H1 (cell line): ENCODE results near the gene APMAP. TPM values are rescaled to one million over a fixed set of nuclear protein-coding genes. Genes with fewer than 3 reads are reported as not detected.

Experiments
- CTCF ChIA-PET: fragments of 300-600 bp; sonication (Branson Sonifier 250); formaldehyde crosslinking; loops from one replicate; lab custom pipeline; 2021; ENCODE audit not compliant: partially characterized antibody; lab: Charles Lee
- POLR2A ChIA-PET: fragments of 300-600 bp; sonication (Branson Sonifier 250); formaldehyde crosslinking; loops from one replicate; lab custom pipeline; 2021; ENCODE audit warnings: inconsistent platforms; ENCODE audit not compliant: partially characterized antibody; lab: Charles Lee
- DNase-seq, 2 experiments: peaks; one replicate each; pipeline versions ENCODE4 v3.0.0 to v3.0.0-alpha.2; 2010 to 2022; ENCODE audit warnings: low spot score in 2 of 2, low read depth in 1 of 2, mixed read lengths in 1 of 2
- FAIRE-seq: peaks from 2 replicates; lab custom pipeline; 2011; peaks lifted over from hg19 to GRCh38; lab: Jason Lieb, UNC
- H2AFZ ChIP-seq: 2 replicates; pipeline ENCODE4 v1.8.1; 2012; ENCODE audit warnings: low read length, inconsistent platforms
- H2AK5ac ChIP-seq: 2 replicates; pipeline ENCODE4 v1.6.1; 2013; ENCODE audit warnings: low read depth, low read length
- H2BK120ac ChIP-seq: replicated peaks from 2 replicates; pipeline ENCODE3; 2013; ENCODE audit warnings: low read depth, low read length, inconsistent platforms
- H2BK12ac ChIP-seq: 2 replicates; pipeline ENCODE4 v1.6.1; 2013; ENCODE audit warnings: low read depth, low read length
- H2BK15ac ChIP-seq: 2 replicates; pipeline ENCODE4 v1.6.1; 2013; ENCODE audit warnings: low read length
- H2BK20ac ChIP-seq: 2 replicates; pipeline ENCODE4 v1.6.1; 2013; ENCODE audit warnings: low read length
- H2BK5ac ChIP-seq: 2 replicates; pipeline ENCODE4 v1.6.1; 2013; ENCODE audit warnings: low read depth, low read length
- H3K14ac ChIP-seq: 2 replicates; pipeline ENCODE4 v1.6.1; 2013; ENCODE audit warnings: inconsistent platforms; ENCODE audit not compliant: insufficient read length
- H3K18ac ChIP-seq: 2 replicates; pipeline ENCODE4 v1.6.1; 2013; ENCODE audit warnings: low read length; ENCODE audit errors: extremely low read depth
- H3K23ac ChIP-seq: 2 replicates; pipeline ENCODE4 v1.6.1; 2013; ENCODE audit warnings: inconsistent platforms; ENCODE audit not compliant: insufficient read length
- H3K23me2 ChIP-seq: 2 replicates; pipeline ENCODE4 v1.6.1; 2013; ENCODE audit warnings: low read depth, low read length
- H3K27ac ChIP-seq: 2 replicates; pipeline ENCODE4 v1.6.1; 2011; ENCODE audit warnings: low read depth, low read length, inconsistent platforms
- H3K27me3 ChIP-seq, 4 experiments: replicated peaks in 1 of 4; 1 replicate in 1 of 4; 2 replicates in 3 of 4; pipeline versions ENCODE4 v1.6.1 to v1.8.1; 2011 to 2013; ENCODE audit warnings: low read length in 3 of 4, mild to moderate bottlenecking in 3 of 4, inconsistent platforms in 2 of 4, mixed read lengths in 2 of 4, moderate library complexity in 1 of 4; ENCODE audit not compliant: control insufficient read depth in 3 of 4, insufficient read depth in 3 of 4; ENCODE audit errors: extremely low read depth in 1 of 4
- H3K36me3 ChIP-seq, 4 experiments: 2 replicates each; pipeline versions ENCODE4 v1.6.1 to v1.8.1; 2011 to 2013; ENCODE audit warnings: mild to moderate bottlenecking in 4 of 4, low read length in 3 of 4, moderate library complexity in 2 of 4, control low read depth in 1 of 4, inconsistent platforms in 1 of 4; ENCODE audit not compliant: insufficient read depth in 4 of 4, control insufficient read depth in 2 of 4
- H3K4ac ChIP-seq: replicated peaks from 2 replicates; pipeline ENCODE3; 2013; ENCODE audit warnings: low read length, low read depth, mixed read lengths, inconsistent platforms; ENCODE audit not compliant: insufficient read length
- H3K4me1 ChIP-seq, 4 experiments: replicated peaks in 1 of 4; 1 replicate in 1 of 4; 2 replicates in 3 of 4; pipeline versions ENCODE4 v1.6.1 to v1.8.1; 2011 to 2013; ENCODE audit warnings: low read length in 3 of 4, inconsistent platforms in 2 of 4, mixed read lengths in 1 of 4; ENCODE audit not compliant: insufficient read depth in 4 of 4, control insufficient read depth in 3 of 4
- H3K4me2 ChIP-seq, 2 experiments: 2 replicates each; pipeline versions ENCODE4 v1.6.1 to v1.8.1; 2011 to 2013; ENCODE audit warnings: low read depth in 2 of 2, low read length in 2 of 2, control low read depth in 1 of 2, inconsistent platforms in 1 of 2, mild to moderate bottlenecking in 1 of 2; ENCODE audit not compliant: insufficient read depth in 1 of 2
- H3K4me3 ChIP-seq, 4 experiments: fragments of 200-600, 300-600 bp in 1 of 4; sonication (generic), shearing (Covaris generic), sonication (Bioruptor Twin) in 1 of 4; 2 replicates each; pipeline versions ENCODE4 v1.5.1 to v1.8.1; 2011 to 2016; ENCODE audit warnings: low read length in 4 of 4, low read depth in 3 of 4, control low read depth in 2 of 4, inconsistent platforms in 2 of 4, mild to moderate bottlenecking in 2 of 4, mixed read lengths in 1 of 4, moderate library complexity in 1 of 4; ENCODE audit not compliant: insufficient read depth in 2 of 4; ENCODE audit errors: extremely low read depth in 1 of 4
- H3K56ac ChIP-seq: replicated peaks from 2 replicates; pipeline ENCODE3; 2013; ENCODE audit warnings: low read depth, mild to moderate bottlenecking, mixed read lengths, low read length, inconsistent platforms; ENCODE audit not compliant: insufficient read length
- H3K79me1 ChIP-seq: 2 replicates; pipeline ENCODE4 v1.6.1; 2013; ENCODE audit warnings: low read depth, low read length, control low read depth
- H3K79me2 ChIP-seq, 2 experiments: 2 replicates each; pipeline versions ENCODE4 v1.6.1 to v1.8.1; 2012 to 2013; ENCODE audit warnings: low read length in 2 of 2, mild to moderate bottlenecking in 2 of 2, inconsistent platforms in 1 of 2; ENCODE audit not compliant: insufficient read depth in 2 of 2, control insufficient read depth in 1 of 2
- H3K9ac ChIP-seq, 4 experiments: replicated peaks in 1 of 4; 1 replicate in 1 of 4; 2 replicates in 3 of 4; pipeline versions ENCODE4 v1.6.1 to v1.8.1; 2011 to 2013; ENCODE audit warnings: low read depth in 3 of 4, low read length in 3 of 4, control low read depth in 2 of 4, mild to moderate bottlenecking in 2 of 4, moderate library complexity in 2 of 4, inconsistent platforms in 1 of 4; ENCODE audit errors: extremely low read depth in 1 of 4
- H3K9me3 ChIP-seq, 2 experiments: 2 replicates each; pipeline versions ENCODE4 v1.6.1 to v1.8.1; 2012 to 2013; ENCODE audit warnings: mild to moderate bottlenecking in 2 of 2, moderate library complexity in 2 of 2, control low read depth in 1 of 2, inconsistent platforms in 1 of 2, low read depth in 1 of 2, low read length in 1 of 2, mixed read lengths in 1 of 2; ENCODE audit not compliant: insufficient read depth in 2 of 2
- H4K20me1 ChIP-seq, 2 experiments: replicated peaks in 1 of 2; 2 replicates each; pipeline versions ENCODE3 to v1.8.1; 2011 to 2013; ENCODE audit warnings: inconsistent platforms in 2 of 2, low read length in 2 of 2, mild to moderate bottlenecking in 1 of 2; ENCODE audit not compliant: insufficient read depth in 2 of 2, control insufficient read depth in 1 of 2
- H4K5ac ChIP-seq: 2 replicates; pipeline ENCODE4 v1.6.1; 2013; ENCODE audit warnings: low read length, low read depth, mixed read lengths, inconsistent platforms; ENCODE audit not compliant: insufficient read length
- H4K8ac ChIP-seq: 2 replicates; pipeline ENCODE4 v1.8.0; 2013; ENCODE audit warnings: mild to moderate bottlenecking, moderate library complexity, low read length, inconsistent platforms; ENCODE audit not compliant: insufficient read depth; ENCODE audit errors: extremely low read depth
- H4K91ac ChIP-seq: replicated peaks from 2 replicates; pipeline ENCODE3; 2013; ENCODE audit warnings: low read length, mixed read lengths, inconsistent platforms; ENCODE audit not compliant: insufficient read length
- CBX8 ChIP-seq: fragments of 300-800, 300-1000 bp; sonication (generic); IDR thresholded peaks from 2 replicates; pipeline ENCODE4 v1.7.1; 2016; ENCODE audit warnings: low read depth, low read length, borderline replicate concordance
- E2F6 ChIP-seq: IDR thresholded peaks from 2 replicates; pipeline ENCODE4 v1.6.1; 2012; ENCODE audit warnings: inconsistent platforms
- JUN ChIP-seq: IDR thresholded peaks from 2 replicates; pipeline ENCODE4 v1.6.1; 2011; ENCODE audit warnings: low read depth, mild to moderate bottlenecking, improper control_type of control experiment, low read length
- KDM4A ChIP-seq: IDR thresholded peaks from one replicate; pipeline ENCODE4 v1.7.1; 2012; ENCODE audit warnings: low read depth, mild to moderate bottlenecking, moderate library complexity, low read length, inconsistent platforms; ENCODE audit not compliant: severe bottlenecking
- POU5F1 ChIP-seq: IDR thresholded peaks from 2 replicates; pipeline ENCODE4 v1.6.1; 2011; ENCODE audit warnings: low read depth, mild to moderate bottlenecking, low read length, moderate library complexity
- SIN3A ChIP-seq, 2 experiments: IDR thresholded peaks in 1 of 2; conservative IDR thresholded peaks in 1 of 2; 2 replicates each; pipeline ENCODE4 v1.6.1; 2011 to 2012; ENCODE audit warnings: low read length in 2 of 2, improper control_type of control experiment in 1 of 2, low read depth in 1 of 2, mild to moderate bottlenecking in 1 of 2
- SP2 ChIP-seq: IDR thresholded peaks from 2 replicates; pipeline ENCODE4 v1.6.1; 2012; ENCODE audit warnings: mild to moderate bottlenecking, low read length, inconsistent platforms
- SRF ChIP-seq: IDR thresholded peaks from 2 replicates; pipeline ENCODE4 v1.6.1; 2011; ENCODE audit warnings: mild to moderate bottlenecking, low read depth, low read length, moderate library complexity
- USF2 ChIP-seq: IDR thresholded peaks from 2 replicates; pipeline ENCODE4 v1.6.1; 2011; ENCODE audit warnings: low read length, improper control_type of control experiment
- WGBS, 2 experiments: shearing (Covaris generic) in 1 of 2; methylation state at CpG; one replicate each; pipeline versions ENCODE4 v1.1.6 to v1.1.7; 2013 to 2015; ENCODE audit warnings: low lambda C conversion rate in 2 of 2, mixed read lengths in 2 of 2, inconsistent platforms in 1 of 2, low coverage in 1 of 2, missing lambda C conversion rate in 1 of 2; ENCODE audit not compliant: insufficient replicate concordance in 2 of 2, insufficient coverage in 1 of 2, insufficient read length in 1 of 2; ENCODE audit errors: extremely low coverage in 1 of 2, missing lambda C conversion rate in 1 of 2; 5-methylcytosine and 5-hydroxymethylcytosine counted together
- polyA plus RNA-seq, 7 experiments: library from polyadenylated mRNA; depleted of rRNA in 3 of 7; stranded (reverse) in 5 of 7; unstranded in 2 of 7; fragments of >200 nt in 5 of 7; fragments of 200-250 nt in 2 of 7; gene quantifications; 1 replicate in 5 of 7; 2 replicates in 1 of 7; 4 replicates in 1 of 7; pipeline versions ENCODE4 v1.2.1 to v1.2.3, GENCODE V29; 2011 to 2013; ENCODE audit warnings: missing spikeins in 2 of 7, mixed read lengths in 2 of 7
- total RNA-seq: library from RNA; stranded (reverse); fragmentation: NEBNext Ultra II Directional; extraction: Animal tissue kit (Norgen Biotek cat#: 25700); gene quantifications from 2 replicates; pipeline ENCODE4 v1.2.1, GENCODE V29; 2021

Gene APMAP
- total and polyA plus RNA-seq, 2 of the 8 experiments (the other 6 are each of a cell fraction or from before 2014, with no cell fraction given): 31.3 to 66.0 TPM

DNA sequence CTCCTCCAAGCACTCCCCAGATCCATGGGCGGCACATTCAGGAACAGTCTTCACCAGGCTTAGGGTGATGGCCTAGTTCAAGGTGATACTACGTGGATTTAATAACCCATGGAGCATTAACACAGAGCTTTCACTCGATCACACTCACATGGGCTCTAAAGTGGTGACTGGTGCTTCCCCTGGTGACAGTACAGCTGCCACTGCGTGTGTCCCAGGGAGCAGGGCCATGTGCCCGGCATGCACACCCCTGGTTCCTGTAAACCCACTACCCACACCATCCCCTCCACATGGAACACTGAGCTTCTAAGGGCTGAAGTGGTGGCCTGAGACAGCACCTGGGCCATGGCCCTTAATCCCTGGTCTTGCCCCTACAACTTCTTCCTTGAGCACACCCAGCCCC is 27.8 kb upstream of the APMAP start:
- no peak overlapping the region for H2AK5ac ChIP-seq
- no peak overlapping the region for H2BK15ac ChIP-seq
- H4K20me1 ChIP-seq: no peaks in the 10 kb centered on the region
- no peaks in the 10 kb centered on the region for H3K27me3 ChIP-seq
- H3K56ac ChIP-seq: no peak overlapping the region
- DNase-seq: no peak
- no peaks in the 10 kb centered on the region for H3K79me1 ChIP-seq
- H3K4me2 ChIP-seq: no peak overlapping the region
- ChIA-PET CTCF (interaction anchor here (0.5 to 1.6 kb wide), 3 partner anchors 46 to 587 kb away, joined by 3 to 5 read pairs (median 4); no protein-coding TSS in a partner anchor), POLR2A (interaction anchor here (1.1 kb wide), 1 partner anchor 14 kb away, joined by 4 read pairs; no protein-coding TSS in a partner anchor)
- H2BK20ac ChIP-seq: no peak overlapping the region
- H3K9me3 ChIP-seq: no peaks in the 10 kb centered on the region
- no peak overlapping the region for H2AFZ ChIP-seq
- TF ChIP-seq JUN (no peak), SRF (no peak), CBX8 (no peak), E2F6 (no peak), USF2 (no peak), KDM4A (no peak), SP2 (no peak), POU5F1 (no peak), SIN3A (conservative IDR thresholded peaks at IDR 0.05 in 1 of 2, IDR thresholded peaks at IDR 0.05 in 1 of 2; ENCODE audit: low read depth in 1 of 2, low read length in 2 of 2) (no peak)
- no peaks in the 10 kb centered on the region for H3K79me2 ChIP-seq
- no peaks in the 10 kb centered on the region for H3K36me3 ChIP-seq
- no peak overlapping the region for H4K5ac ChIP-seq
- no peak overlapping the region for H3K27ac ChIP-seq
- no peak for FAIRE-seq
- H3K9ac ChIP-seq: no peak overlapping the region
- no peak overlapping the region for H2BK5ac ChIP-seq
- H3K14ac ChIP-seq: no peak overlapping the region
- no peak overlapping the region for H3K18ac ChIP-seq
- H4K8ac ChIP-seq: no peak overlapping the region
- H3K4ac ChIP-seq: no peak overlapping the region
- H3K4me3 ChIP-seq: no peak overlapping the region
- H4K91ac ChIP-seq: peak overlapping the region; percentile 32
- 83% methylated on average over 5 of the region's 5 CpGs; no CpG with 5 or more reads in 1 of the 2 experiments for WGBS, 2 experiments
- peaks cover 0 to 7% (median 6%) of the 10 kb centered on the region in 4 experiments; a peak in 4 of 7 replicates for H3K4me1 ChIP-seq
- no peak overlapping the region for H2BK120ac ChIP-seq
- 0 out of 2 replicates have a peak overlapping the region, but pooled peaks have one; percentile 50 for H2BK12ac ChIP-seq
- H3K23me2 ChIP-seq: no peaks in the 10 kb centered on the region; the same call in 1 of the 2 replicates
- H3K23ac ChIP-seq: no peak overlapping the region
